Natural killer cell (primary cell): ENCODE data around the gene TIGAR. TPM values are rescaled to one million over a fixed set of nuclear protein-coding genes. Genes with fewer than 3 reads are reported as not detected.

Experiments used
- ATAC-seq, 3 donors: fragments of 150-1000 bp in 2 of 3; fragments of 200-7000 bp in 1 of 3; cut with Tn5 transposase; 1 replicate in 1 of 3; 2 replicates in 2 of 3; pipeline ENCODE4 v1.10.0; 2021; ENCODE audit warnings: mild to moderate bottlenecking in 2 of 3, moderate library complexity in 2 of 3
- DNase-seq, 2 donors: peaks; one replicate each; pipeline versions ENCODE4 v3.0.0 to v3.0.0-alpha.2; 2013 to 2021; ENCODE audit warnings: mixed read lengths in 1 of 2
- H3K27ac ChIP-seq: one replicate; pipeline ENCODE4 v1.5.1; 2013; ENCODE audit warnings: mild to moderate bottlenecking, low read length
- H3K27me3 ChIP-seq: one replicate; pipeline ENCODE4 v1.6.1; 2013; ENCODE audit warnings: low read length; ENCODE audit not compliant: control insufficient read depth, insufficient read depth
- H3K36me3 ChIP-seq: one replicate; pipeline ENCODE4 v1.6.1; 2013; ENCODE audit warnings: low read length; ENCODE audit not compliant: control insufficient read depth, insufficient read depth
- H3K4me1 ChIP-seq: one replicate; pipeline ENCODE4 v1.6.1; 2013; ENCODE audit warnings: low read length; ENCODE audit not compliant: control insufficient read depth, insufficient read depth
- H3K4me3 ChIP-seq: one replicate; pipeline ENCODE4 v1.5.1; 2013; ENCODE audit warnings: low read length
- H3K9me3 ChIP-seq: one replicate; pipeline ENCODE4 v1.6.1; 2013; ENCODE audit warnings: low read length; ENCODE audit not compliant: control insufficient read depth, insufficient read depth
- H3K27ac Mint-ChIP-seq, 2 donors: one replicate each; pipeline ENCODE4 v1.8.0; 2022; ENCODE audit warnings: mild to moderate bottlenecking in 2 of 2, mixed read lengths in 2 of 2, moderate library complexity in 1 of 2
- H3K27me3 Mint-ChIP-seq, 2 donors: one replicate each; pipeline ENCODE4 v1.8.0; 2022; ENCODE audit warnings: low read depth in 2 of 2, mixed read lengths in 2 of 2
- H3K36me3 Mint-ChIP-seq: one replicate; pipeline ENCODE4 v1.8.0; 2022; ENCODE audit warnings: mixed read lengths
- H3K4me1 Mint-ChIP-seq, 2 donors: one replicate each; pipeline ENCODE4 v1.8.0; 2022; ENCODE audit warnings: mixed read lengths in 2 of 2
- H3K4me3 Mint-ChIP-seq: one replicate; pipeline ENCODE4 v1.8.0; 2022; ENCODE audit warnings: mild to moderate bottlenecking, moderate library complexity, mixed read lengths
- H3K9me3 Mint-ChIP-seq, 2 donors: one replicate each; pipeline ENCODE4 v1.8.0; 2022; ENCODE audit warnings: mixed read lengths in 2 of 2
- CTCF ChIP-seq: fragments of 200-600 bp; IDR thresholded peaks from one replicate; pipeline ENCODE4 v1.8.0; 2022; ENCODE audit warnings: antibody characterized with exemption
- WGBS: methylation state at CpG from one replicate; pipeline ENCODE4 v1.1.7; 2013; ENCODE audit warnings: missing lambda C conversion rate; ENCODE audit not compliant: insufficient coverage; 5-methylcytosine and 5-hydroxymethylcytosine counted together
- intact Hi-C: fragments of 100-400 bp; cut with micrococcal nuclease; formaldehyde crosslinking; loops from one replicate; pipeline ENCODE4 v1.14.2; 2022
- total RNA-seq, 4 donors: library from RNA; stranded (reverse); fragments of 120-200 nt in 1 of 4; gene quantifications; one replicate each; pipeline versions ENCODE4 v1.2.3 to v1.2.4, GENCODE V29; 2013 to 2022

TIGAR gene
- total RNA-seq, 3 donors from 2014 or later (not counting 1 experiment from before 2014, with no cell fraction given): 6.1 to 7.4 (median 7.3) TPM

- peaks cover 58% of the 10 kb centered on the region for H3K36me3 ChIP-seq
- H3K4me3 ChIP-seq: no peak overlapping the region
- 28% methylated on average over 6 of the region's 6 CpGs for WGBS
- no peaks in the 10 kb centered on the region for H3K27me3 ChIP-seq
- no peak overlapping the region for H3K27ac ChIP-seq
- intact Hi-C loops: loop anchor here (1.0 to 2.0 kb wide), 5 partner anchors 44 to 976 kb away; partner anchors contain the start of gene TIGAR
- Mint-ChIP-seq H3K9me3 (no peaks in the 10 kb centered on the region), H3K27me3 (no peaks in the 10 kb centered on the region), H3K36me3 (peaks cover 8% of the 10 kb centered on the region), H3K27ac (peak overlapping the region; percentile 92 to 98), H3K4me3 (peak overlapping the region; percentile 92), H3K4me1 (peaks cover 62% of the 10 kb centered on the region in 2 donors)
- no peak for DNase-seq
- H3K4me1 ChIP-seq: peaks cover 63% of the 10 kb centered on the region
- TF ChIP-seq CTCF: peak; percentile 33
- no peaks in the 10 kb centered on the region for H3K9me3 ChIP-seq
- ATAC-seq: no peak
Measured at GRCh38 chr12:4277205-4277543, 43.8 kb upstream of the TIGAR start.

GRCh38 chr12:4277857-4278256, 43.2 kb upstream of the TIGAR start:
- Histone ChIP-seq H3K27ac (no peak overlapping the region), H3K9me3 (no peaks in the 10 kb centered on the region), H3K4me1 (peaks cover 59% of the 10 kb centered on the region), H3K27me3 (no peaks in the 10 kb centered on the region), H3K36me3 (peaks cover 64% of the 10 kb centered on the region), H3K4me3 (no peak overlapping the region)
- Mint-ChIP-seq H3K4me3 (no peak overlapping the region), H3K27ac (peak overlapping the region; percentile 71 to 98), H3K9me3 (no peaks in the 10 kb centered on the region), H3K27me3 (no peaks in the 10 kb centered on the region), H3K36me3 (peaks cover 8% of the 10 kb centered on the region), H3K4me1 (peaks cover 62 to 64% of the 10 kb centered on the region in 2 donors)
- ATAC-seq (no peak), DNase-seq (peak in 1 of 2 donors; percentile 2)
- intact Hi-C loops: loop anchor here (1.0 to 2.0 kb wide), 5 partner anchors 43 to 977 kb away; partner anchors contain the start of gene TIGAR
- no peak for TF ChIP-seq CTCF
- WGBS: 96% methylated on average over 3 of the region's 3 CpGs

GRCh38 chr12:4278329-4279197, 42.5 kb upstream of the TIGAR start:
- DNase-seq: peak in 1 of 2 donors; percentile 20
- H3K4me3 ChIP-seq: no peak overlapping the region

More at GRCh38 chr12:4278329-4279197, 42.5 kb upstream of the TIGAR start:
- H3K27ac ChIP-seq: no peak overlapping the region
- no peaks in the 10 kb centered on the region for H3K9me3 ChIP-seq
- no peak for TF ChIP-seq CTCF
- no peaks in the 10 kb centered on the region for H3K27me3 Mint-ChIP-seq
- peaks cover 61% of the 10 kb centered on the region in 2 donors for H3K4me1 Mint-ChIP-seq
- peaks cover 52% of the 10 kb centered on the region for H3K4me1 ChIP-seq
- 79% methylated on average over 14 of the region's 15 CpGs for WGBS
- no peaks in the 10 kb centered on the region for H3K9me3 Mint-ChIP-seq
- no peak for ATAC-seq
- peak overlapping the region; percentile 71 to 98 for H3K27ac Mint-ChIP-seq
- peaks cover 8% of the 10 kb centered on the region for H3K36me3 Mint-ChIP-seq
- H3K4me3 Mint-ChIP-seq: peak overlapping the region; percentile 31
- H3K36me3 ChIP-seq: peaks cover 71% of the 10 kb centered on the region
- no peaks in the 10 kb centered on the region for H3K27me3 ChIP-seq
- intact Hi-C loops: no loop called here
